Ovary (tissue), 9 donors: ENCODE results near the gene ARHGEF17. TPM values are rescaled to one million over a fixed set of nuclear protein-coding genes. Genes with fewer than 3 reads are reported as not detected.

ENCODE experiments used
- DNase-seq, 5 donors: peaks; one replicate each; pipeline ENCODE4 v3.0.0-alpha.2; 2019 to 2020
- H3K27ac ChIP-seq, 2 donors: fragments of 200-600 bp; one replicate each; pipeline versions ENCODE4 v1.5.1 to v1.8.0; 2019 to 2022
- H3K27me3 ChIP-seq: fragments of 200-600 bp; one replicate; pipeline ENCODE4 v1.8.0; 2022
- H3K36me3 ChIP-seq: fragments of 200-600 bp; sonication (generic); one replicate; pipeline ENCODE4 v1.5.1; 2019
- H3K4me1 ChIP-seq: one replicate; pipeline ENCODE4 v1.8.1; 2013; ENCODE audit warnings: mild to moderate bottlenecking, moderate library complexity; ENCODE audit not compliant: insufficient read depth
- H3K4me3 ChIP-seq: fragments of 200-600 bp; sonication (generic); one replicate; pipeline ENCODE4 v1.5.1; 2017
- H3K9me3 ChIP-seq, 2 donors: fragments of 200-600 bp in 1 of 2; sonication (generic) in 1 of 2; one replicate each; pipeline versions ENCODE4 v1.5.1 to v1.8.1; 2013 to 2019; ENCODE audit warnings: mild to moderate bottlenecking in 1 of 2, moderate library complexity in 1 of 2
- CTCF ChIP-seq, 3 donors: fragments of 450-650 bp in 2 of 3; fragments of 200-600 bp in 1 of 3; IDR thresholded peaks; one replicate each; pipeline versions ENCODE4 v1.5.1 to v1.8.0; 2016 to 2022; ENCODE audit warnings: antibody characterized with exemption in 3 of 3, mild to moderate bottlenecking in 1 of 3
- EP300 ChIP-seq: sonication (generic); formaldehyde crosslinking; IDR thresholded peaks from one replicate; pipeline ENCODE4 v1.6.1; 2017; ENCODE audit warnings: antibody characterized with exemption
- POLR2A ChIP-seq: fragments of 450-650 bp; IDR thresholded peaks from one replicate; pipeline ENCODE4 v1.6.1; 2017; ENCODE audit warnings: antibody characterized with exemption, mild to moderate bottlenecking, moderate library complexity
- WGBS, 3 donors: extraction: QIAGEN DNeasy Blood & Tissue Kit in 1 of 3; methylation state at CpG; one replicate each; pipeline versions ENCODE4 v1.1.5 to v1.1.7; 2013 to 2017; 5-methylcytosine and 5-hydroxymethylcytosine counted together
- intact Hi-C, 4 donors: fragments of 100-400 bp; cut with DNase I; formaldehyde crosslinking; loops; one replicate each; pipeline versions ENCODE4 v1.11.0 to v1.15.1; 2022 to 2023
- polyA plus RNA-seq, 2 donors: library from polyadenylated mRNA; stranded (reverse); fragments of 200-250 nt in 1 of 2; fragments of 350-450 nt in 1 of 2; fragmentation: Illumina TruSeq in 1 of 2; extraction: RNeasy Lipid Tissue Mini Kit (QIAGEN cat#74804) in 1 of 2; gene quantifications; one replicate each; pipeline ENCODE4 v1.2.3, GENCODE V29; 2013 to 2014
- total RNA-seq, 7 donors: library from RNA; depleted of rRNA in 2 of 7; stranded (reverse); fragments of >200 nt in 2 of 7; fragmentation: NEBNext Ultra II Directional in 3 of 7; extraction: Animal tissue kit (Norgen Biotek cat#: 25700) in 3 of 7; gene quantifications; one replicate each; pipeline versions ENCODE4 v1.1.0 to v1.2.4, GENCODE V29; 2016 to 2023
- donor health status: DM: no; HTN: no; CAD: no; lungs with moderate emphysema.
- donor health status: DM: no; HTN: no; CAD: no.
- donor health status: Bipolar disorder and iron deficiency.
- donor health status: DM: yes; HTN: yes; CAD: no.
- donor health status: DM: no; HTN: no; CAD: no.
- donor health status: DM: yes; HTN: yes; CAD: no.

The ARHGEF17 gene
- total and polyA plus RNA-seq, 9 donors: 21.0 to 83.8 (median 46.0) TPM

GRCh38 chr11:73399159-73399590 is 91.1 kb downstream of the ARHGEF17 start:
- H3K4me3 ChIP-seq: no peak overlapping the region
- intact Hi-C loops: loop anchor here in 1 of 4 donors (10.0 kb wide), 1 partner anchor 104 kb away; no protein-coding TSS in a partner anchor
- 63 to 70% (median 65%) methylated on average over 6 of the region's 6 CpGs for WGBS, 3 donors
- TF ChIP-seq EP300: no peak
- no peak for TF ChIP-seq CTCF (IDR thresholded peaks at IDR 0.05)
- TF ChIP-seq POLR2A: no peak
- H3K9me3 ChIP-seq: no peaks in the 10 kb centered on the region
- H3K36me3 ChIP-seq: no peaks in the 10 kb centered on the region
- H3K27ac ChIP-seq: no peak overlapping the region
- H3K27me3 ChIP-seq: no peaks in the 10 kb centered on the region
- no peaks in the 10 kb centered on the region for H3K4me1 ChIP-seq
- peak in 2 of 5 donors; percentile 13 to 23 for DNase-seq

- peak in 1 of 5 donors; percentile 22 for DNase-seq
- Histone ChIP-seq H3K4me1 (no peaks in the 10 kb centered on the region), H3K4me3 (no peak overlapping the region), H3K9me3 (no peaks in the 10 kb centered on the region), H3K27ac (no peak overlapping the region), H3K36me3 (no peaks in the 10 kb centered on the region), H3K27me3 (no peaks in the 10 kb centered on the region)
- TF ChIP-seq POLR2A: no peak
- no peak for TF ChIP-seq EP300
- no peak for TF ChIP-seq CTCF (IDR thresholded peaks at IDR 0.05)
- 95 to 98% (median 96%) methylated on average over 4 of the region's 4 CpGs for WGBS, 3 donors
- intact Hi-C loops: loop anchor here in 1 of 4 donors (5.0 to 10.0 kb wide), 2 partner anchors 105 to 258 kb away; no protein-coding TSS in a partner anchor
Observed at GRCh38 chr11:73399636-73400035, 91.6 kb downstream of the ARHGEF17 start.

- 89 to 92% (median 89%) methylated on average over 6 of the region's 6 CpGs for WGBS, 3 donors
- Histone ChIP-seq H3K4me3 (no peak overlapping the region), H3K9me3 (no peaks in the 10 kb centered on the region), H3K4me1 (no peaks in the 10 kb centered on the region), H3K27ac (no peak overlapping the region), H3K36me3 (no peaks in the 10 kb centered on the region), H3K27me3 (no peaks in the 10 kb centered on the region)
- intact Hi-C loops: loop anchor here in 1 of 4 donors (5.0 kb wide), 1 partner anchor 257 kb away; no protein-coding TSS in a partner anchor
- TF ChIP-seq POLR2A: no peak
- TF ChIP-seq CTCF (IDR thresholded peaks at IDR 0.05): no peak
- TF ChIP-seq EP300: no peak
- DNase-seq: no peak
Observed at GRCh38 chr11:73400293-73400692, 92.2 kb downstream of the ARHGEF17 start.

GRCh38 chr11:73401217-73401923 is 93.3 kb downstream of the ARHGEF17 start:
- Histone ChIP-seq H3K27me3 (no peaks in the 10 kb centered on the region), H3K36me3 (no peaks in the 10 kb centered on the region), H3K4me3 (no peak overlapping the region), H3K27ac (no peak overlapping the region), H3K4me1 (no peaks in the 10 kb centered on the region), H3K9me3 (no peaks in the 10 kb centered on the region)
- 69 to 74% (median 72%) methylated on average over 3 of the region's 3 CpGs for WGBS, 3 donors
- no peak for TF ChIP-seq POLR2A
- no peak for TF ChIP-seq CTCF (IDR thresholded peaks at IDR 0.05)
- no peak for TF ChIP-seq EP300
- intact Hi-C loops: loop anchor here in 1 of 4 donors (5.0 kb wide), 1 partner anchor 256 kb away; no protein-coding TSS in a partner anchor
- no peak for DNase-seq
